K562 treated with DMSO at 1 percent for 12 hours (cell line): ENCODE results near the gene CMTR1. TPM values are rescaled to one million over a fixed set of nuclear protein-coding genes. Genes with fewer than 3 reads are reported as not detected.

Source experiments
- total RNA-seq: library from RNA; unstranded; fragments of 300-600 nt; gene quantifications from 2 replicates; pipeline ENCODE4 v1.2.3, GENCODE V29; 2022; ENCODE audit not compliant: insufficient read depth

CMTR1 gene, protein sequence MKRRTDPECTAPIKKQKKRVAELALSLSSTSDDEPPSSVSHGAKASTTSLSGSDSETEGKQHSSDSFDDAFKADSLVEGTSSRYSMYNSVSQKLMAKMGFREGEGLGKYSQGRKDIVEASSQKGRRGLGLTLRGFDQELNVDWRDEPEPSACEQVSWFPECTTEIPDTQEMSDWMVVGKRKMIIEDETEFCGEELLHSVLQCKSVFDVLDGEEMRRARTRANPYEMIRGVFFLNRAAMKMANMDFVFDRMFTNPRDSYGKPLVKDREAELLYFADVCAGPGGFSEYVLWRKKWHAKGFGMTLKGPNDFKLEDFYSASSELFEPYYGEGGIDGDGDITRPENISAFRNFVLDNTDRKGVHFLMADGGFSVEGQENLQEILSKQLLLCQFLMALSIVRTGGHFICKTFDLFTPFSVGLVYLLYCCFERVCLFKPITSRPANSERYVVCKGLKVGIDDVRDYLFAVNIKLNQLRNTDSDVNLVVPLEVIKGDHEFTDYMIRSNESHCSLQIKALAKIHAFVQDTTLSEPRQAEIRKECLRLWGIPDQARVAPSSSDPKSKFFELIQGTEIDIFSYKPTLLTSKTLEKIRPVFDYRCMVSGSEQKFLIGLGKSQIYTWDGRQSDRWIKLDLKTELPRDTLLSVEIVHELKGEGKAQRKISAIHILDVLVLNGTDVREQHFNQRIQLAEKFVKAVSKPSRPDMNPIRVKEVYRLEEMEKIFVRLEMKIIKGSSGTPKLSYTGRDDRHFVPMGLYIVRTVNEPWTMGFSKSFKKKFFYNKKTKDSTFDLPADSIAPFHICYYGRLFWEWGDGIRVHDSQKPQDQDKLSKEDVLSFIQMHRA
- 23.8 and 56.5 TPM in 2 replicates for total RNA-seq

GRCh38 chr6:37432916-37433656 is at the start of gene CMTR1:
CMTR1 (plus strand) TSS chr6:37433221; CDS start chr6:37435630, 2,409 bp downstream.

DNA sequence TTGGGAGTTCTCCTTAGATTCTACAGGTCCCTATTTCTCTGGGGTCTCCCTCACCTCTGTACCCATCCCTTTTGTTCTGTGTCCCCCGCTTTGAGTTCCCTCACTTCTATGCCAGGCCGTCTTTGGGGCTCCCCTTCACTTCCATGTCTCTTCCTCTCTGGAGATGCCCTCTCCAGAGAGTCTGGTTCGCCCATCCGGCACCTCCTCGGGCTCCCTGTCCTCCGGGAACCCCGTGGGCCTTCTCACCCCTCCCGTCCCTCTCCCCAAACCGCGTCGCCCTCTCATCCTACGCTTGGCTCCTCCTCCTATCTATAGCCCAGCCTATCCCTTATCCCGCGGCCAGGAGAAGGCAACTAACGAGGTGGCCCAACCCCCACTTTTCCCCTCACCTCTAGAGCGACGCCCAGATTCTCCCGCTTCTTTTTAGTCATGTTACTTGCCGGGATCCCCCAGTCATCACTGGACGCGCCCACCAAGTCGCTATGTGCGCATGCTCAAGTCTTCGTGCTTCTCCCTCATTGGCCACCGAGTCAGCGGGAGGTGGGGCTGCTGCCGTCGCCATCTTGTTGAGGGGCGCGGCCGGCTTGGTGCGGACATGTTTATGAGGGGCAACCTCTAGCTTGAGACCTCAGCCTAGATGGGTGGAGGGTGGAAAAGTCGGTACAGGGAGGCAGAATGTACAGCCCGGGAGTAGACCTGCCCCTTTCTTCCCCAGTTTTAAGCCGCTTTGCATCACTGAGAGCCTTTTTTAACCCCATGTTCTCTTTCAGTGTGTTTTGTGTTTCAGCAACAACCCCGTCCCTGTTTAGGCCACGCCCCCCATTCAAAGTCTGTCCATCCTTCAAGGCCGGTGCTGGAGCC is 66.6 kb downstream of the CMTR1 start, which contains the start of gene CCDC167:
Gene CCDC167, minus strand, starts transcription at position 461 of the 861 bp plus-strand sequence. Its CDS starts 30 bp downstream, at position 431.

Other genes starting within 250 kb of the CMTR1 start
- 11.1 and 28.6 TPM in 2 replicates for gene TBC1D22B, start 175.4 kb upstream of the CMTR1 start, total RNA-seq
- gene TMEM217, start 175.1 kb upstream of the CMTR1 start, total RNA-seq = 3.8 and 5.0 TPM in 2 replicates
- gene RNF8, start 79.2 kb upstream of the CMTR1 start, total RNA-seq = 18.8 and 32.7 TPM in 2 replicates
- 50.8 and 91.6 TPM in 2 replicates for gene CCDC167, start 66.7 kb downstream of the CMTR1 start, total RNA-seq